ENCODE data around the gene TCEAL4. TPM values are rescaled to one million over a fixed set of nuclear protein-coding genes. Genes with fewer than 3 reads are reported as not detected.
A peak's percentile ranks its signal among the peaks of the same experiment; 100 is the strongest.

The TCEAL4 gene
- total RNA-seq (100 to 1,000 TPM in 1 of 2 donors, 10 to 100 TPM in 1; 40.8 to 115 TPM), polyA plus RNA-seq (ENCODE audit: insufficient read length in 2 of 2) (100 to 1,000 TPM; 210 to 224 TPM)
- long read RNA-seq, donor 1, transcript TCEAL4-206 (3 exons, 1,135 nt): minor isoform, 5 of 175 reads
- long read RNA-seq, donor 1, transcript TCEAL4-212 (3 exons, 1,008 nt): minor isoform, 14 of 175 reads
- long read RNA-seq, donor 1, transcript TCEAL4-208 (3 exons, 1,273 nt): major isoform, 97 of 175 reads
- long read RNA-seq, donor 1, transcript TCEAL4-204 (2 exons, 891 nt): minor isoform, 10 of 175 reads
- long read RNA-seq, donor 1, partial matches to known transcripts: 29 of 175 reads
- long read RNA-seq, donor 1, other reads (novel, unspliced or antisense): 14 of 175 reads
- long read RNA-seq, donor 2, transcript TCEAL4-208 (3 exons, 1,273 nt): major isoform, 32 of 47 reads
- long read RNA-seq, donor 2, partial matches to known transcripts: 0 of 47 reads
- long read RNA-seq, donor 2, other reads (novel, unspliced or antisense): 5 of 47 reads
- long read RNA-seq, donor 3, transcript TCEAL4-204 (2 exons, 891 nt): minor isoform, 5 of 69 reads
- long read RNA-seq, donor 3, transcript TCEAL4-208 (3 exons, 1,273 nt): major isoform, 44 of 69 reads
- long read RNA-seq, donor 3, transcript TCEAL4-212 (3 exons, 1,008 nt): minor isoform, 5 of 69 reads
- long read RNA-seq, donor 3, partial matches to known transcripts: 0 of 69 reads
- long read RNA-seq, donor 3, other reads (novel, unspliced or antisense): 9 of 69 reads
- long read RNA-seq, donor 4, transcript TCEAL4-208 (3 exons, 1,273 nt): major isoform, 85 of 147 reads
- long read RNA-seq, donor 4, transcript TCEAL4-212 (3 exons, 1,008 nt): minor isoform, 7 of 147 reads
- long read RNA-seq, donor 4, transcript TCEAL4-204 (2 exons, 891 nt): minor isoform, 12 of 147 reads
- long read RNA-seq, donor 4, partial matches to known transcripts: 32 of 147 reads
- long read RNA-seq, donor 4, other reads (novel, unspliced or antisense): 6 of 147 reads

- peaks cover 2% of the 10 kb centered on the region for H3K36me3 ChIP-seq (ENCODE audit: control insufficient read depth, insufficient read depth, low read length)
- peak in 2 of 6 donors; percentile 71 to 87 for DNase-seq (ENCODE audit: low read depth in 4 of 6, low spot score in 6 of 6)
- H3K4me1 ChIP-seq (ENCODE audit: control insufficient read depth, insufficient read depth, low read length): peaks cover 5% of the 10 kb centered on the region
- H3K27me3 ChIP-seq (ENCODE audit: control insufficient read depth, insufficient read depth, low read length): peaks cover 7% of the 10 kb centered on the region
- peaks cover 1% of the 10 kb centered on the region for H3K9me3 ChIP-seq (ENCODE audit: control insufficient read depth, insufficient read depth, low read length)
- 11% methylated on average over 52 of the region's 56 CpGs for WGBS (ENCODE audit: insufficient coverage)
- H3K4me3 ChIP-seq (ENCODE audit: low read depth, low read length): peak within 1 kb of the TSS; percentile 69
- peak within 1 kb of the TSS; percentile 89 for H3K27ac ChIP-seq (ENCODE audit: low read depth, low read length)
Observed at GRCh38 chrX:103585411-103586313, at the start of gene TCEAL4. Gene TCEAL4 (plus strand): TSS chrX:103585515. CDS start chrX:103586676, 1,161 bp downstream.

DNA sequence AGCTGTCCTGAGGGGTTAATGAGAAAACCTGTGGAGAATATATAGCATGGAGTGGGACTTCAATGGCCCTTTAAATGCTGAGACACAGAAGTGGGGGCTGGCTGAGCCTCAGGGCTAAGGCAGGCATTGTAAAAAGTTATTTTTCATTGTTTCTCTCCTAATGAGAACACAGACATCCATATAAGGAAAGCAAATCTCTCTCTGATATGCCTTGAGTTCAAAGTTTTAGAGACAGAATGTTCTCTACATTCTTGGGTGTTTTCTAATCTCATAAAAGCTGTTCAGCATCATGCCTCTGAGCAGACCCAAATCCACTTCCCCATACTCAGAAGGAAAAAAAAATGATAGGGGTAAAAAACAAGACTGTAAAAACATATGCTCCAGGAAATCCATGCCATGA, 49.2 kb upstream of the TCEAL4 start:
- H3K4me1 ChIP-seq (ENCODE audit: control insufficient read depth, insufficient read depth, low read length): peaks cover 2% of the 10 kb centered on the region
- no peaks in the 10 kb centered on the region for H3K9me3 ChIP-seq (ENCODE audit: control insufficient read depth, insufficient read depth, low read length)
- H3K4me3 ChIP-seq (ENCODE audit: low read depth, low read length): no peak overlapping the region
- H3K27ac ChIP-seq (ENCODE audit: low read depth, low read length): no peak overlapping the region
- no peaks in the 10 kb centered on the region for H3K36me3 ChIP-seq (ENCODE audit: control insufficient read depth, insufficient read depth, low read length)
- H3K27me3 ChIP-seq (ENCODE audit: control insufficient read depth, insufficient read depth, low read length): peaks cover 6% of the 10 kb centered on the region
- DNase-seq (ENCODE audit: low read depth in 4 of 6, low spot score in 6 of 6): no peak

GRCh38 chrX:103536732-103537131, 48.6 kb upstream of the TCEAL4 start:
- no peaks in the 10 kb centered on the region for H3K9me3 ChIP-seq (ENCODE audit: control insufficient read depth, insufficient read depth, low read length)
- DNase-seq (ENCODE audit: low read depth in 4 of 6, low spot score in 6 of 6): no peak
- H3K27ac ChIP-seq (ENCODE audit: low read depth, low read length): no peak overlapping the region
- peaks cover 6% of the 10 kb centered on the region for H3K27me3 ChIP-seq (ENCODE audit: control insufficient read depth, insufficient read depth, low read length)
- peaks cover 2% of the 10 kb centered on the region for H3K4me1 ChIP-seq (ENCODE audit: control insufficient read depth, insufficient read depth, low read length)
- H3K36me3 ChIP-seq (ENCODE audit: control insufficient read depth, insufficient read depth, low read length): no peaks in the 10 kb centered on the region
- H3K4me3 ChIP-seq (ENCODE audit: low read depth, low read length): no peak overlapping the region

GRCh38 chrX:103537871-103538387, 47.4 kb upstream of the TCEAL4 start:
- H3K4me3 ChIP-seq (ENCODE audit: low read depth, low read length): no peak overlapping the region
- peaks cover 2% of the 10 kb centered on the region for H3K4me1 ChIP-seq (ENCODE audit: control insufficient read depth, insufficient read depth, low read length)
- peaks cover 9% of the 10 kb centered on the region for H3K27me3 ChIP-seq (ENCODE audit: control insufficient read depth, insufficient read depth, low read length)
- no peak overlapping the region for H3K27ac ChIP-seq (ENCODE audit: low read depth, low read length)
- no peak for DNase-seq (ENCODE audit: low read depth in 4 of 6, low spot score in 6 of 6)
- H3K36me3 ChIP-seq (ENCODE audit: control insufficient read depth, insufficient read depth, low read length): no peaks in the 10 kb centered on the region
- no peaks in the 10 kb centered on the region for H3K9me3 ChIP-seq (ENCODE audit: control insufficient read depth, insufficient read depth, low read length)
- 60% methylated on average over 1 of the region's 3 CpGs for whole genome bisulfite sequencing (ENCODE audit: insufficient coverage)

DNA sequence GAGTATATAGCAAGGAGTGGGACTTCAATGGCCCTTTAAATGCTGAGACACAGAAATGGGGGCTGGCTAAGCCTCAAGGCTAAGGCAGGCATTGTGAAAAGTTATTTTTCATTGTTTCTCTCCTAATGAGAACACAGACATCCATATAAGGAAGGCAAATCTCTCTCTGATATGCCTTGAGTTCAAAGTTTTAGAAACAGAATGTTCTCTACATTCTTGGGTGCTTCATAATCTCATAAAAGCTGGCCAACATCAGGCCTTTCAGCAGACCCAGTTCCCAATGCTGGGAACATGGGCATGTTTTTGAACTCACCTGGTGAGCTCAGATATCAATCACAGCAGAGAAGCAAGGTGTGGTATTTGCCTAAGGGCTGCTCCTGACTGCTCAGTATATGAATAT, 46.6 kb upstream of the TCEAL4 start:
- peaks cover 7% of the 10 kb centered on the region for H3K27me3 ChIP-seq (ENCODE audit: control insufficient read depth, insufficient read depth, low read length)
- H3K36me3 ChIP-seq (ENCODE audit: control insufficient read depth, insufficient read depth, low read length): no peaks in the 10 kb centered on the region
- H3K4me1 ChIP-seq (ENCODE audit: control insufficient read depth, insufficient read depth, low read length): peaks cover 2% of the 10 kb centered on the region
- H3K4me3 ChIP-seq (ENCODE audit: low read depth, low read length): no peak overlapping the region
- no peak overlapping the region for H3K27ac ChIP-seq (ENCODE audit: low read depth, low read length)
- DNase-seq (ENCODE audit: low read depth in 4 of 6, low spot score in 6 of 6): no peak
- H3K9me3 ChIP-seq (ENCODE audit: control insufficient read depth, insufficient read depth, low read length): no peaks in the 10 kb centered on the region

- WGBS (ENCODE audit: insufficient coverage): no CpG with 5 or more reads among the region's 2 CpGs
- Histone ChIP-seq H3K4me1 (ENCODE audit: control insufficient read depth, insufficient read depth, low read length) (no peaks in the 10 kb centered on the region), H3K4me3 (ENCODE audit: low read depth, low read length) (no peak overlapping the region), H3K27ac (ENCODE audit: low read depth, low read length) (no peak overlapping the region), H3K9me3 (ENCODE audit: control insufficient read depth, insufficient read depth, low read length) (no peaks in the 10 kb centered on the region), H3K27me3 (ENCODE audit: control insufficient read depth, insufficient read depth, low read length) (peaks cover 5% of the 10 kb centered on the region), H3K36me3 (ENCODE audit: control insufficient read depth, insufficient read depth, low read length) (no peaks in the 10 kb centered on the region)
- no peak for DNase-seq (ENCODE audit: low read depth in 4 of 6, low spot score in 6 of 6)
Observed at GRCh38 chrX:103539695-103540094, 45.6 kb upstream of the TCEAL4 start.

DNA sequence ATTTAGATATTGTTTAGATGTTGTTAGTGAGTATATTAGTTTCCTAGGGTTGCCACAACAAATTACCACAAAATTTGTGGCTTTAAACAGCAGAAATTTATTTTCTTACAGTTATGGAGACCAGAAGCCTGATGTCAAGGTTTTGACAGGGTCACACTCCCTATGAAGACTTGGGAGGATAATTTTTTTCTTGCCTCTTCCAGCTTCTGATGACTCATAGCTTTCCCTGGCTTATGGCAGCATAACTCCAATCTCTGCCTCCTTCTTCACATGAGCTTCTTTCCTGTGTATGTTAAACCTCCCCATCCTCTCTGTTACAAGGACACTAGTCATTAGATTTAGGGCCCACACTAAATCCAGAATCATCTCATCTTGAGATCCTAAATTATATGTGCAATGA, 45.2 kb upstream of the TCEAL4 start:
- no peaks in the 10 kb centered on the region for H3K36me3 ChIP-seq (ENCODE audit: control insufficient read depth, insufficient read depth, low read length)

DNA sequence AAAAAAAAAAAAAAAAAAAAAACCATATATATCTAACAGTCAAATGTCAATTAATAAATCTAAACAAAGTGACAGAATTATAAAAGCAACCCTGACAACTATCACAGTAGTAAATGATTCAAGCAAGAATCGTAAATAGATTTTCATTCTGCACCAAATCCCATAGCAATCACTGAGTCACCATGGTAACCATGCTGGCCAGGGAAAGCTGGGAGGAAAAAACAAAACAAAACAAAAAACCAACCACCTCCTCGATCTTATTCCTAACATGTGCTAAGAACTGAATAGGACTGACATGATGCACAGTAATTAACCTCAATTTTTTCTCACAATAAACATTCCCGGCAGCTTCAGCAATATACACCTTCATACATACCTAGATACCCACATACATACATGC, 35.4 kb upstream of the TCEAL4 start:
- Histone ChIP-seq H3K4me3 (ENCODE audit: low read depth, low read length) (no peak overlapping the region), H3K27me3 (ENCODE audit: control insufficient read depth, insufficient read depth, low read length) (peaks cover 4% of the 10 kb centered on the region), H3K4me1 (ENCODE audit: control insufficient read depth, insufficient read depth, low read length) (no peaks in the 10 kb centered on the region), H3K9me3 (ENCODE audit: control insufficient read depth, insufficient read depth, low read length) (peaks cover 6% of the 10 kb centered on the region), H3K36me3 (ENCODE audit: control insufficient read depth, insufficient read depth, low read length) (no peaks in the 10 kb centered on the region), H3K27ac (ENCODE audit: low read depth, low read length) (no peak overlapping the region)
- 28% methylated on average over 2 of the region's 3 CpGs for WGBS (ENCODE audit: insufficient coverage)
- peak in 4 of 6 donors; percentile 2 to 77 (median 32) for DNase-seq (ENCODE audit: low read depth in 4 of 6, low spot score in 6 of 6)

More for the DNA sequence above, 45.2 kb upstream of the TCEAL4 start:
- Histone ChIP-seq H3K4me3 (ENCODE audit: low read depth, low read length) (no peak overlapping the region), H3K27me3 (ENCODE audit: control insufficient read depth, insufficient read depth, low read length) (peaks cover 5% of the 10 kb centered on the region), H3K9me3 (ENCODE audit: control insufficient read depth, insufficient read depth, low read length) (no peaks in the 10 kb centered on the region), H3K4me1 (ENCODE audit: control insufficient read depth, insufficient read depth, low read length) (no peaks in the 10 kb centered on the region), H3K27ac (ENCODE audit: low read depth, low read length) (no peak overlapping the region)
- no peak for DNase-seq (ENCODE audit: low read depth in 4 of 6, low spot score in 6 of 6)
